ENCODE results near the gene HPN.

The HPN gene

GRCh38 chr19:35074426-35075201 lies 33.1 kb downstream of the HPN start:
- CTCF ChIA-PET, result no interaction called here

DNA sequence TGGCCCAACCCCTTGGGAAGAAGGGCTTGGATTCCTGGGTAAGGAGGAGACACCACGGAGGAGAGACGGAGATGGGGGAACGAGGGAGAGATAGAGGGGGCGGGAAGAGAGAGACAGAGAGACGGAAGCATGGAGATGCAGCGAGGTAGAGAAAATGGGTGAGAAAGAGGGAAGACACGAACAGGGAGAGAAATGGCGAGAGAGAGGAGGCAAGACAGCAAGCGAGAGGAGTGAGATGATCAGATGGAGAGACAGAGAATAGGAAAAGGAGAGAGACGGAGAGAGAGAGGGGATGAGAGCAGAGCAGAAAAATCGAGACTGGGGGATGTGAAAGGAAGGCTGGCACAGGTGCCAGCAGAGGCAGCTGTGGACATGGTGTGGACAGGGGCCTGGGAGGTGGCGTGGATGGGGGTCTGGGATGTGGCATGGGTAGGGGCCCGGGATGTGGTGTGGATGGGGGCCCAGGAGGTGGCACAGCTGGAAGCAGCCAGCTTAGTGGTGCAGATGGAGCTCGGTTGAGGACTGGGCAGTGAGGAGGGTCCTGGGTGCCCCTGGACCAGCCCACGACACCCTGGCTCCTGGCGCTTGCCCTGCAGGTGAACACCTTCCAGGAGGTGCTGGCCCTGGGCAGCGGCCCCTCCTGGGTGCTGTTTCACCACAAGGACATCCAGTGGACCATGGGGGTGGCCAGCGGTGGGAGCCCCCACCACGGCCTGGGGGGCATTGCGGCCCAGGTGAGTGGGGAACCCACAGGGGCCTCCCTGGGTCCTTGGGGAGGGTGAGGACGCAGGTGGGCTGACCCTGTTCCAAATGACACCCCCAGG lies 33.9 kb downstream of the HPN start:
- no peak for DNase-seq (ENCODE audit: extremely low spot score)
- ChIA-PET POLR2A (no interaction called here), CTCF (no interaction called here)
- TF ChIP-seq ZNF384 (IDR thresholded peaks at IDR 0.05), result no peak
- no peak for TF ChIP-seq FOXK2 (IDR thresholded peaks at IDR 0.05)
- TF ChIP-seq HDGF (IDR thresholded peaks at IDR 0.05; ENCODE audit: borderline replicate concordance), result no peak
- no peak for TF ChIP-seq SUZ12 (IDR thresholded peaks at IDR 0.05)
- TF ChIP-seq BHLHE40 (IDR thresholded peaks at IDR 0.05; ENCODE audit: borderline replicate concordance), result no peak
- no peak for TF ChIP-seq CTBP1 (IDR thresholded peaks at IDR 0.05; ENCODE audit: borderline replicate concordance)
- no peak for TF ChIP-seq SP1 (IDR thresholded peaks at IDR 0.05)
- TF ChIP-seq FOXM1 (IDR thresholded peaks at IDR 0.05; ENCODE audit: borderline replicate concordance), result no peak
- TF ChIP-seq ELF4 (IDR thresholded peaks at IDR 0.05), result no peak
- TF ChIP-seq TARDBP (IDR thresholded peaks at IDR 0.05), result no peak
- TF ChIP-seq FOXA1 (IDR thresholded peaks at IDR 0.05), result no peak
- no peak for TF ChIP-seq PKNOX1 (IDR thresholded peaks at IDR 0.05)
- TF ChIP-seq ARNT (IDR thresholded peaks at IDR 0.05), result no peak
- no peak for TF ChIP-seq NFRKB (IDR thresholded peaks at IDR 0.05)
- TF ChIP-seq L3MBTL2 (conservative IDR thresholded peaks at IDR 0.05), result no peak
- no peak for TF ChIP-seq LEF1 (IDR thresholded peaks at IDR 0.05; ENCODE audit: borderline replicate concordance)

More at GRCh38 chr19:35074426-35075201, 33.1 kb downstream of the HPN start:
- POLR2A ChIA-PET, result no interaction called here
- TF ChIP-seq NFRKB (IDR thresholded peaks at IDR 0.05) (no peak), SUZ12 (IDR thresholded peaks at IDR 0.05) (no peak), CTBP1 (IDR thresholded peaks at IDR 0.05; ENCODE audit: borderline replicate concordance) (no peak)
- DNase-seq (ENCODE audit: extremely low spot score), result no peak

- TF ChIP-seq L3MBTL2 (conservative IDR thresholded peaks at IDR 0.05), result no peak
- no peak for TF ChIP-seq ELF4 (IDR thresholded peaks at IDR 0.05)
- no peak for TF ChIP-seq PKNOX1 (IDR thresholded peaks at IDR 0.05)
- TF ChIP-seq SUZ12 (IDR thresholded peaks at IDR 0.05), result no peak
- no peak for TF ChIP-seq FOXM1 (IDR thresholded peaks at IDR 0.05; ENCODE audit: borderline replicate concordance)
- TF ChIP-seq FOXA1 (IDR thresholded peaks at IDR 0.05), result no peak
- no peak for TF ChIP-seq ARNT (IDR thresholded peaks at IDR 0.05)
- no peak for TF ChIP-seq ZNF384 (IDR thresholded peaks at IDR 0.05)
- no peak for DNase-seq (ENCODE audit: extremely low spot score)
- ChIA-PET POLR2A (no interaction called here), CTCF (no interaction called here)
These were observed 34.5 kb downstream of the HPN start for GRCh38 chr19:35076026-35076370.

DNA sequence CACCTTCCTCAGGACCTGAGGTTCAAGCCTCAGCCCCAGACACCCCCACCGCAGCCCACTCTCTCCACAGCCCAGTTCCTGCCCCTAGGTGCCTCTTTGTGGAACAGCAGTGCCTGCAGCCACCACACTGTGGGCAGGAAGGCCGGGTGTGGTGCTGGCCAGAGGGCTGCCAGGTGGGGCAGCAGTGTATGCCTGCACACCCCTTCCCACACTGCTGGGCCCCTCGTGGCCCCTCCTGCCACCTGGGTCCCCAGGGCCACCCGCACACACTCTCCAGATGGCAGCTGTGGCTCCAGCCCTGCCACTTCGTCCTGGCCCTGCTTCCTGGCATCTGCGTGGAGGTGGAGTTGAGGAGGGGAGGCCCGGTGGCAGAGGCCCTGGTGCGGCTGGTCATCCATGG lies 35.1 kb downstream of the HPN start:
- ChIA-PET CTCF (no interaction called here), POLR2A (no interaction called here)
- DNase-seq (ENCODE audit: extremely low spot score), result no peak
- no peak for TF ChIP-seq SP1 (IDR thresholded peaks at IDR 0.05)
- no peak for TF ChIP-seq PKNOX1 (IDR thresholded peaks at IDR 0.05)

- TF ChIP-seq CTBP1 (IDR thresholded peaks at IDR 0.05; ENCODE audit: borderline replicate concordance) (no peak), TARDBP (IDR thresholded peaks at IDR 0.05) (no peak), BHLHE40 (IDR thresholded peaks at IDR 0.05; ENCODE audit: borderline replicate concordance) (no peak), FOXM1 (IDR thresholded peaks at IDR 0.05; ENCODE audit: borderline replicate concordance) (no peak), FOXA1 (IDR thresholded peaks at IDR 0.05) (no peak)
- POLR2A ChIA-PET, result no interaction called here
- CTCF ChIA-PET, result no interaction called here
- DNase-seq (ENCODE audit: extremely low spot score), result no peak
These were observed 36.1 kb downstream of the HPN start for GRCh38 chr19:35077411-35078223.

DNA sequence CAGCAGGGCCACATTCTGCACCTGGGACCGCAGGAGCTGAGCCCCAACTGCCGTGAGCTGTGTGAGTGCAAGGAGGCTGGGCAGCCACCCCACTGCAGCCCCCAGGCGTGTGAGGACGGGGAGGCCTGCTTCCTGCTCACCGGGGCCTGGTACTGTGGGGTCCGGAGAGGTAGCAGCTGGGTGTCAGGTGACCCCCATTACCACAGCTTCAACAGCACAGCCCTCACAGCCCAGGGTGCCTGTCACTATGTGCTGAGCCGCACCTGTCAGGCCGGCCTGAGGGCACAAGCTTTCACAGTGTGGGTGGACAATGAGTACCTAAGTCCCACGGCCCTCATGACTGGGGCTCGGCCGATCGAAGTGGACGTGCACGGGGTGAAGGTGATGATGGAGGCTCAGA lies 38.3 kb downstream of the HPN start:
- TF ChIP-seq NFRKB (IDR thresholded peaks at IDR 0.05), result no peak
- no peak for TF ChIP-seq ZNF384 (IDR thresholded peaks at IDR 0.05)
- no peak for TF ChIP-seq FOXM1 (IDR thresholded peaks at IDR 0.05; ENCODE audit: borderline replicate concordance)
- no peak for TF ChIP-seq BHLHE40 (IDR thresholded peaks at IDR 0.05; ENCODE audit: borderline replicate concordance)
- TF ChIP-seq ARNT (IDR thresholded peaks at IDR 0.05), result no peak
- TF ChIP-seq PKNOX1 (IDR thresholded peaks at IDR 0.05), result no peak
- no peak for TF ChIP-seq SP1 (IDR thresholded peaks at IDR 0.05)
- TF ChIP-seq LEF1 (IDR thresholded peaks at IDR 0.05; ENCODE audit: borderline replicate concordance), result no peak
- TF ChIP-seq FOXA1 (IDR thresholded peaks at IDR 0.05), result no peak
- TF ChIP-seq HDGF (IDR thresholded peaks at IDR 0.05; ENCODE audit: borderline replicate concordance), result no peak
- no peak for TF ChIP-seq CTBP1 (IDR thresholded peaks at IDR 0.05; ENCODE audit: borderline replicate concordance)
- TF ChIP-seq TARDBP (IDR thresholded peaks at IDR 0.05), result no peak
- no peak for TF ChIP-seq ELF4 (IDR thresholded peaks at IDR 0.05)
- TF ChIP-seq SUZ12 (IDR thresholded peaks at IDR 0.05), result no peak
- CTCF ChIA-PET, result interaction anchor here (1.0 kb wide), 1 partner anchor 13 kb away, joined by 3 read pairs; no protein-coding TSS in a partner anchor

More for the DNA sequence above, 38.3 kb downstream of the HPN start:
- DNase-seq (ENCODE audit: extremely low spot score), result no peak
- POLR2A ChIA-PET, result no interaction called here

All from HEK293T (cell line).